ENCODE results near the gene ASCC1. TPM values are rescaled to one million over a fixed set of nuclear protein-coding genes. Genes with fewer than 3 reads are reported as not detected.

The ASCC1 gene
- total and polyA plus RNA-seq, 2 of the 4 experiments (the other 2 are of a cell fraction) = 15.9 to 21.0 TPM

DNA sequence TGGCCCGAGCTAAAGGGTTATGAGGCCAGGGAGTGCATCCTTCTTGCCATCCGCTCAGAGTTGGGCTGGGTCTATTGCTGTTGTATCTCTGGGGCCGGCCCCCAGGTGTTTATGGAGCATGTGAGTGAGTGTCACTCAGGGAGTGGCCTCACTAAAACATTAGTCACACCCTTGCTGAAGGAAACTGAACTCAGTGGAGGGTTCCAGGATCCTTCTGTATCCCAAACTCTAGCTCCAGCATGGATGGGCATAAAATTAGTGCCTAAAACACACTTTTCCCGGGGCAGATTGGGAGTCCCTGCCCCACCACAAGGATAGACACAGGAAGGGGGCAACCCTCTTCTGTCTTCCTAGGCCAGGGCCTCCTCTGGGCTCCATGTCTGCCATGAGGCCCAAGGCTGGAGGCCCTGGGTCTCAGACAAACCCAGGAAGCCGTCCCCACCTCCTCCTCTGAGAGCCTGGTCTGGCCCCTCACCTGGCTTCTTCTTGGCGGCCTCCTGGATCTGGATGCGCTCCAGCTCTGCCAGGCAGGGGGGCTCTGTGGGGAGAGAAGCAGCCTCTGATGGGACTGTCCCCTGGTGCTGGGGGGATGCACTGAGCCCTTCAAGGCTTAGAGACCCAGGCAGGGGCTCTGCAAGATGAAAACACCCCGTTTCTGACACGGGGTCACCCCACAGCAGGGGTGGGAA lies 152.2 kb downstream of the ASCC1 start:
- no peak overlapping the region for H2BK5ac ChIP-seq (ENCODE audit: low read depth, low read length, poor library complexity, severe bottlenecking)
- dilution Hi-C loops (cut with HindIII; ENCODE audit: low sequenced_read_pairs, unreplicated experiment) (no loop called here), in situ Hi-C loops (cut with MboI; ENCODE audit: low sequenced_read_pairs) (no loop called here), intact Hi-C loops (cut with micrococcal nuclease) (no loop called here)
- no peak overlapping the region for H3K4me3 ChIP-seq (ENCODE audit: insufficient read depth, low read depth, low read length)
- H2AFZ ChIP-seq (replicated peaks; ENCODE audit: low read length, poor library complexity) = no peak overlapping the region
- no peak overlapping the region for H4K8ac ChIP-seq (ENCODE audit: low read depth in 2 of 2, low read length in 2 of 2)
- CTCF ChIA-PET = interaction anchor here (1.0 kb wide), 1 partner anchor 15 kb away, joined by 4 read pairs; no protein-coding TSS in a partner anchor
- H3K27ac ChIP-seq (ENCODE audit: insufficient read depth, low read length) = no peak overlapping the region
- no peak overlapping the region for H4K91ac ChIP-seq (ENCODE audit: insufficient read depth, low read depth, low read length)
- 75% methylated on average over 2 of the region's 9 CpGs; no CpG with 5 or more reads in 1 of the 2 experiments for WGBS, 2 experiments (ENCODE audit: extremely low coverage in 2 of 2, insufficient read length in 1 of 2)
- BruUV-seq (replicated peaks) = no TSS peak
- H3K23ac ChIP-seq (ENCODE audit: low read depth, low read length) = no peak overlapping the region
- H2BK120ac ChIP-seq (ENCODE audit: low read depth, low read length) = no peak overlapping the region
- no peaks in the 10 kb centered on the region for H3K4me1 ChIP-seq (ENCODE audit: control insufficient read depth, insufficient read depth, low read length)
- no peak overlapping the region for H2AK5ac ChIP-seq (ENCODE audit: low read depth, low read length)
- no peak overlapping the region for H3K56ac ChIP-seq (ENCODE audit: extremely low read depth, insufficient read depth, low read length)
- H3K18ac ChIP-seq (ENCODE audit: low read depth, low read length) = no peak overlapping the region
- no peak overlapping the region for H2BK15ac ChIP-seq (ENCODE audit: low read depth, low read length)
- no peak for DNase-seq
- H3K79me1 ChIP-seq (ENCODE audit: low read depth in 1 of 2, low read length in 2 of 2) = no peaks in the 10 kb centered on the region
- H2AK9ac ChIP-seq (replicated peaks; ENCODE audit: low read depth, low read length, poor library complexity) = no peak overlapping the region
- H4K5ac ChIP-seq (ENCODE audit: low read depth, low read length) = no peak overlapping the region
- no peaks in the 10 kb centered on the region for H4K20me1 ChIP-seq (ENCODE audit: insufficient read depth, low read length)
- no peak overlapping the region for H3K4ac ChIP-seq (ENCODE audit: low read depth, low read length)
- POLR2A ChIA-PET (ENCODE audit: unreplicated experiment) = no interaction called here
- no peak for ATAC-seq (ENCODE audit: low read depth)
- H3K9me3 ChIP-seq (ENCODE audit: control insufficient read depth, insufficient read depth, low read length) = no peaks in the 10 kb centered on the region
- no peak overlapping the region for H3K14ac ChIP-seq (replicated peaks; ENCODE audit: low read depth, low read length)
- TF ChIP-seq, protein P1, sequence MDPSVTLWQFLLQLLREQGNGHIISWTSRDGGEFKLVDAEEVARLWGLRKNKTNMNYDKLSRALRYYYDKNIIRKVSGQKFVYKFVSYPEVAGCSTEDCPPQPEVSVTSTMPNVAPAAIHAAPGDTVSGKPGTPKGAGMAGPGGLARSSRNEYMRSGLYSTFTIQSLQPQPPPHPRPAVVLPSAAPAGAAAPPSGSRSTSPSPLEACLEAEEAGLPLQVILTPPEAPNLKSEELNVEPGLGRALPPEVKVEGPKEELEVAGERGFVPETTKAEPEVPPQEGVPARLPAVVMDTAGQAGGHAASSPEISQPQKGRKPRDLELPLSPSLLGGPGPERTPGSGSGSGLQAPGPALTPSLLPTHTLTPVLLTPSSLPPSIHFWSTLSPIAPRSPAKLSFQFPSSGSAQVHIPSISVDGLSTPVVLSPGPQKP (IDR thresholded peaks at IDR 0.05; ENCODE audit: borderline replicate concordance, low read depth, low read length) = no peak
- TF ChIP-seq SMC3 (IDR thresholded peaks at IDR 0.05; ENCODE audit: low read depth, low read length) = no peak
- no peak for TF ChIP-seq RCOR1 (IDR thresholded peaks at IDR 0.05; ENCODE audit: insufficient replicate concordance, low read length)
- no peak overlapping the region for H2BK20ac ChIP-seq (ENCODE audit: low read depth, low read length)
- H3K4me2 ChIP-seq (ENCODE audit: low read depth, low read length) = no peak overlapping the region
- no peaks in the 10 kb centered on the region for H3K36me3 ChIP-seq (ENCODE audit: control insufficient read depth, insufficient read depth, low read length)
- H3K27me3 ChIP-seq (ENCODE audit: control insufficient read depth, insufficient read depth, low read length) = peaks cover 49% of the 10 kb centered on the region
- H3K9ac ChIP-seq (ENCODE audit: low read depth, low read length) = no peak overlapping the region
- no peaks in the 10 kb centered on the region for H3K9me1 ChIP-seq (ENCODE audit: insufficient read depth, low read length)

All from IMR-90 (cell line).